ENCODE data around the gene PRIMA1.

The PRIMA1 gene

DNA sequence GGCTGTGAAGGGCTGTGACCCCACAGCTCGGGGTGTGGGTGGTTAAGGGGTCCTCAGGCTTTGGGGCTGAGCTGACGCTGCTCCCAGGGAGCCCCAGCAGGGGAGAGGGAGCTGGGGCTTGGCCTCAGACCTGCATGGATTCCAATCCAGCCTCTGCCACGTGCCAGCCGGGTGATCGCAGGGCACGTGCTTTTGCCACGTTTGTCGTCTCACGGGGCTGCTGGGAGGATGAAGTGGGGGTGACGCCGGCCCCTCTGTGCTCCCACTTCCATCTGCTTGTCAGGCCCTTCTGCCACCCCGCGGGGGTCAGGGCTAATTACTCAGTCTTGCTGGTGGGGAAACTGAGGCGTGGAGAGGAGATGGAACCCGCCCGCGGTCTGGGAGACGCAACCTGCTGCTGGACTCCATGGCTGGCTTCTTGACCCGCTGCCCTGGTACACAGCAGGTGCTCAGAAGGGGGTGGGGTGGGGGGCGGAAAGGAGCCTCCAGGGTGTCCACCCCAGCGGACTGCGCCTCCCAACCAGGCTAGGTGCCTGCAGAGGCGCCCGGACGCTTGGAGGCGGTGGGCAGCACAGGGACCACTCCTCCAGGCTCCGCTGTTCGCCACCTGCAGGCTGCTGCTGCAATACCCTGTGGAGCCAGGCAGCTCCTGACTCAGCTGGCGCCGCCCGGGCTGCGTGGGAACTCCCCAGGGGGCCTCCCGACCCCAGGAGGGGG, 36.4 kb upstream of the PRIMA1 start:
- Histone ChIP-seq H3K4me2 (ENCODE audit: low read length) (no peak overlapping the region), H3K79me2 (ENCODE audit: control insufficient read depth, low read length) (no peaks in the 10 kb centered on the region), H3K9me2 (replicated peaks; ENCODE audit: control insufficient read depth, low read length) (no peaks in the 10 kb centered on the region), H3F3A (ENCODE audit: control insufficient read depth, insufficient read depth) (no peaks in the 10 kb centered on the region), H4K20me1 (ENCODE audit: control insufficient read depth, insufficient read depth, low read depth, low read length) (no peaks in the 10 kb centered on the region), H3K36me3 (ENCODE audit: control insufficient read depth, low read length) (no peaks in the 10 kb centered on the region), H3K9me3 (ENCODE audit: control insufficient read depth, insufficient read depth, low read length) (no peaks in the 10 kb centered on the region), H3K4me3 (ENCODE audit: low read length) (no peak overlapping the region), H3K27ac (ENCODE audit: low read depth, low read length) (no peak overlapping the region), H3K4me1 (ENCODE audit: control insufficient read depth, low read length) (no peaks in the 10 kb centered on the region), H3K27me3 (ENCODE audit: control insufficient read depth, low read length) (no peaks in the 10 kb centered on the region)
- TF ChIP-seq EZH2phosphoT487 (IDR thresholded peaks at IDR 0.05; ENCODE audit: borderline replicate concordance, low read length): no peak
- TF ChIP-seq, protein P1, sequence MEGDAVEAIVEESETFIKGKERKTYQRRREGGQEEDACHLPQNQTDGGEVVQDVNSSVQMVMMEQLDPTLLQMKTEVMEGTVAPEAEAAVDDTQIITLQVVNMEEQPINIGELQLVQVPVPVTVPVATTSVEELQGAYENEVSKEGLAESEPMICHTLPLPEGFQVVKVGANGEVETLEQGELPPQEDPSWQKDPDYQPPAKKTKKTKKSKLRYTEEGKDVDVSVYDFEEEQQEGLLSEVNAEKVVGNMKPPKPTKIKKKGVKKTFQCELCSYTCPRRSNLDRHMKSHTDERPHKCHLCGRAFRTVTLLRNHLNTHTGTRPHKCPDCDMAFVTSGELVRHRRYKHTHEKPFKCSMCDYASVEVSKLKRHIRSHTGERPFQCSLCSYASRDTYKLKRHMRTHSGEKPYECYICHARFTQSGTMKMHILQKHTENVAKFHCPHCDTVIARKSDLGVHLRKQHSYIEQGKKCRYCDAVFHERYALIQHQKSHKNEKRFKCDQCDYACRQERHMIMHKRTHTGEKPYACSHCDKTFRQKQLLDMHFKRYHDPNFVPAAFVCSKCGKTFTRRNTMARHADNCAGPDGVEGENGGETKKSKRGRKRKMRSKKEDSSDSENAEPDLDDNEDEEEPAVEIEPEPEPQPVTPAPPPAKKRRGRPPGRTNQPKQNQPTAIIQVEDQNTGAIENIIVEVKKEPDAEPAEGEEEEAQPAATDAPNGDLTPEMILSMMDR (IDR thresholded peaks at IDR 0.05; ENCODE audit: low read depth, low read length, poor library complexity, severe bottlenecking): no peak

DNA sequence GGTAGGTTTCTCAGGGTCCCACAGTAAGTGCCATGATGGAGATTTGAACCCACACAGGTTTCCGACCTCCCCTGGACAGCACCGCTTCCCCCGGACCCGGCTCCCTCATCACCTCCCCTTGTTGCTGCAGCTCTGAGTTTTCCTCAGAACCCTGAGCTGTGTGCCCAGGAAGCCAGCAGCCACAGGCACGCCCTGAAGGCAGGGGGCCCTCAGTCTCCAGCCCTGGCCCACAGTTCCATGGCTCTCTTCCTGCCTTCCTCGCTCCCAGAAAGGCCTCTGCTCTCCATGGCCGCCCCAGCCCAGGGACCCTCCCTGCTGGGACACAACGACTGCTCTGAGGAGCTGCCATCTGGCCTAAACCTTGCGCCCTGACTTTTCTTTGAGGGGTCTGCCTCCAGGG, 35.8 kb upstream of the PRIMA1 start:
- no peak for TF ChIP-seq EZH2phosphoT487 (IDR thresholded peaks at IDR 0.05; ENCODE audit: borderline replicate concordance, low read length)
- TF ChIP-seq, protein P1 (IDR thresholded peaks at IDR 0.05; ENCODE audit: low read depth, low read length, poor library complexity, severe bottlenecking): no peak
- Histone ChIP-seq H3K36me3 (ENCODE audit: control insufficient read depth, low read length) (no peaks in the 10 kb centered on the region), H3K4me3 (ENCODE audit: low read length) (no peak overlapping the region), H3K4me2 (ENCODE audit: low read length) (no peak overlapping the region), H4K20me1 (ENCODE audit: control insufficient read depth, insufficient read depth, low read depth, low read length) (no peaks in the 10 kb centered on the region), H3K27ac (ENCODE audit: low read depth, low read length) (no peak overlapping the region), H3F3A (ENCODE audit: control insufficient read depth, insufficient read depth) (no peaks in the 10 kb centered on the region), H3K9me2 (replicated peaks; ENCODE audit: control insufficient read depth, low read length) (no peaks in the 10 kb centered on the region), H3K27me3 (ENCODE audit: control insufficient read depth, low read length) (no peaks in the 10 kb centered on the region), H3K79me2 (ENCODE audit: control insufficient read depth, low read length) (no peaks in the 10 kb centered on the region), H3K9me3 (ENCODE audit: control insufficient read depth, insufficient read depth, low read length) (no peaks in the 10 kb centered on the region), H3K4me1 (ENCODE audit: control insufficient read depth, low read length) (no peaks in the 10 kb centered on the region)

DNA sequence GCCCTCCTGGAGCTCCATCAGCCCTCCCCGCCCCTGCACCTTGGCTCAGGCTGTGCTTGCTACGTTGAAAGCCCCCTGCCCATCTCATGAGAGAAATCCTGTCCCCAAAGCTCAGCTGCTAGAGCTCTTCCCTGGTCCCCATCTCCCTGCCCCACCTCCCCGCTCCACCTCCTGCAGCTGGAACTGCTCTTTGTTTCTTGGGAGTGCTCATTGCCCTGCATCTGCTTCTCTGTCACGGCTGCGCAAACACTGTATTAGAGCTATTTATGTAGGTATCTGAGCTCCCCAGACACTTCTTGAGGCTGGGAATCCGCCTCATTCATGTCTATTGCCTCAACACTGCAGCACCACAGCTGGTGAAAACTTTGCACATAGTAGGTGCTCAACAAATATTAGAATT, 32.8 kb upstream of the PRIMA1 start:
- no peaks in the 10 kb centered on the region for H3K9me2 ChIP-seq (replicated peaks; ENCODE audit: control insufficient read depth, low read length)
- H3F3A ChIP-seq (ENCODE audit: control insufficient read depth, insufficient read depth): no peaks in the 10 kb centered on the region
- no peak overlapping the region for H3K27ac ChIP-seq (ENCODE audit: low read depth, low read length)
- H3K4me3 ChIP-seq (ENCODE audit: low read length): no peak overlapping the region
- H3K9me3 ChIP-seq (ENCODE audit: control insufficient read depth, insufficient read depth, low read length): no peaks in the 10 kb centered on the region
- H3K79me2 ChIP-seq (ENCODE audit: control insufficient read depth, low read length): no peaks in the 10 kb centered on the region
- no peak for TF ChIP-seq EZH2phosphoT487 (IDR thresholded peaks at IDR 0.05; ENCODE audit: borderline replicate concordance, low read length)
- TF ChIP-seq, protein P1 (IDR thresholded peaks at IDR 0.05; ENCODE audit: low read depth, low read length, poor library complexity, severe bottlenecking): no peak
- H3K36me3 ChIP-seq (ENCODE audit: control insufficient read depth, low read length): no peaks in the 10 kb centered on the region
- H4K20me1 ChIP-seq (ENCODE audit: control insufficient read depth, insufficient read depth, low read depth, low read length): no peaks in the 10 kb centered on the region
- H3K4me2 ChIP-seq (ENCODE audit: low read length): no peak overlapping the region
- no peaks in the 10 kb centered on the region for H3K27me3 ChIP-seq (ENCODE audit: control insufficient read depth, low read length)
- H3K4me1 ChIP-seq (ENCODE audit: control insufficient read depth, low read length): no peaks in the 10 kb centered on the region
